HepG2 (cell line): Measurements from ENCODE around the gene ZP2. TPM values are rescaled to one million over a fixed set of nuclear protein-coding genes. Genes with fewer than 3 reads are reported as not detected.

ENCODE experiments used
- AFF4 ChIP-seq: sonication (generic); formaldehyde crosslinking; IDR thresholded peaks from 2 replicates; pipeline ENCODE4 v1.4.0; 2020; ENCODE audit warnings: missing genetic modification reagents
- FUBP1 ChIP-seq: sonication (generic); formaldehyde crosslinking; IDR thresholded peaks from 2 replicates; pipeline ENCODE4 v1.5.1; 2020; ENCODE audit warnings: missing genetic modification reagents, mild to moderate bottlenecking, borderline replicate concordance
- GMEB1 ChIP-seq: sonication (generic); formaldehyde crosslinking; IDR thresholded peaks from 2 replicates; pipeline ENCODE4 v1.5.1; 2020; ENCODE audit warnings: missing genetic modification reagents, mild to moderate bottlenecking, borderline replicate concordance
- HOXA9 ChIP-seq: sonication (generic); formaldehyde crosslinking; IDR thresholded peaks from 2 replicates; pipeline ENCODE4 v1.8.1; 2022; ENCODE audit warnings: missing genetic modification reagents, mild to moderate bottlenecking, moderate library complexity, borderline replicate concordance
- KDM6A ChIP-seq: IDR thresholded peaks from 2 replicates; pipeline ENCODE4 v1.6.1; 2016; ENCODE audit warnings: low read depth
- NFYB ChIP-seq: sonication (generic); formaldehyde crosslinking; IDR thresholded peaks from 2 replicates; pipeline ENCODE4 v1.4.0; 2020; ENCODE audit warnings: missing genetic modification reagents
- PHF20 ChIP-seq: sonication (generic); formaldehyde crosslinking; IDR thresholded peaks from 2 replicates; pipeline ENCODE4 v1.5.0; 2020; ENCODE audit warnings: mild to moderate bottlenecking, missing genetic modification reagents
- RAD21 ChIP-seq: fragments of 450-650 bp; formaldehyde crosslinking; IDR thresholded peaks from 2 replicates; pipeline ENCODE4 v1.5.0; 2020; ENCODE audit warnings: mild to moderate bottlenecking
- SRSF4 ChIP-seq: fragments of 200-400 bp; formaldehyde crosslinking; IDR thresholded peaks from one replicate; pipeline ENCODE4 v1.6.1; 2018; ENCODE audit warnings: mild to moderate bottlenecking, low read depth, low read length, moderate library complexity; ENCODE audit not compliant: poor library complexity, severe bottlenecking
- TFDP1 ChIP-seq: IDR thresholded peaks from 2 replicates; pipeline ENCODE4 v1.6.1; 2016; ENCODE audit warnings: missing compliant biosample characterization, missing genetic modification reagents, borderline replicate concordance
- ZMYM2 ChIP-seq: sonication (generic); formaldehyde crosslinking; IDR thresholded peaks from 2 replicates; pipeline ENCODE4 v1.8.0; 2022; ENCODE audit warnings: mild to moderate bottlenecking, missing genetic modification reagents
- ZNF430 ChIP-seq: sonication (generic); formaldehyde crosslinking; IDR thresholded peaks from 2 replicates; pipeline ENCODE4 v1.9.0; 2021; ENCODE audit warnings: mild to moderate bottlenecking, missing genetic modification reagents
- ZNF629 ChIP-seq: sonication (generic); formaldehyde crosslinking; conservative IDR thresholded peaks from 2 replicates; pipeline ENCODE4 v1.5.0; 2020; ENCODE audit warnings: missing genetic modification reagents
- ZNF670 ChIP-seq: sonication (generic); formaldehyde crosslinking; IDR thresholded peaks from 2 replicates; pipeline ENCODE4 v1.8.0; 2022; ENCODE audit warnings: mild to moderate bottlenecking, missing genetic modification reagents, borderline replicate concordance
- polyA plus RNA-seq, 8 experiments: library from polyadenylated mRNA; depleted of rRNA in 3 of 8; stranded (reverse) in 7 of 8; unstranded in 1 of 8; fragments of >200 nt; fragmentation: Illumina TruSeq in 4 of 8; extraction: Trizol in 4 of 8; gene quantifications; 2 replicates each; pipeline versions ENCODE4 v1.2.1 to v1.2.3, GENCODE V29; 2011 to 2016; ENCODE audit warnings: low read depth in 4 of 8, missing spikeins in 1 of 8, mixed read lengths in 1 of 8; ENCODE audit not compliant: insufficient read depth in 1 of 8
- total RNA-seq, 5 experiments: library from RNA; depleted of rRNA; stranded (reverse); fragments of >200 nt; fragmentation: Illumina TruSeq; extraction: Trizol; gene quantifications; 2 replicates each; pipeline ENCODE4 v1.2.3, GENCODE V29; 2016; ENCODE audit warnings: low read depth in 1 of 5
- TF ChIP-seq, protein P1 (sequence below): sonication (generic); formaldehyde crosslinking; IDR thresholded peaks from 2 replicates; pipeline ENCODE4 v1.4.0; 2020; ENCODE audit warnings: missing genetic modification reagents
- TF ChIP-seq, protein P2 (sequence below): sonication (generic); formaldehyde crosslinking; IDR thresholded peaks from 2 replicates; pipeline ENCODE4 v1.4.0; 2020; ENCODE audit warnings: missing genetic modification reagents, borderline replicate concordance

ZP2 gene
- total and polyA plus RNA-seq, 2 of the 13 experiments (the other 11 are each of a cell fraction or from before 2014, with no cell fraction given), result not detected

- TF ChIP-seq AFF4 (CRISPR knock-in tag) (no peak; the same call in 1 of the 2 replicates), KDM6A (CRISPR knock-in tag) (peak; percentile 98), ZMYM2 (CRISPR knock-in tag) (peak; percentile 59), ZNF629 (CRISPR knock-in tag) (peak; percentile 63), ZNF430 (CRISPR knock-in tag) (peak; percentile 95), HOXA9 (CRISPR knock-in tag) (no peak), PHF20 (CRISPR knock-in tag) (no peak), ZNF670 (CRISPR knock-in tag) (peak; percentile 95), NFYB (CRISPR knock-in tag) (no peak), TFDP1 (CRISPR knock-in tag) (no peak), SRSF4 (no peak), RAD21 (CRISPR knock-in tag) (no peak), GMEB1 (CRISPR knock-in tag) (no peak), FUBP1 (CRISPR knock-in tag) (no peak)
- TF ChIP-seq, protein P1, sequence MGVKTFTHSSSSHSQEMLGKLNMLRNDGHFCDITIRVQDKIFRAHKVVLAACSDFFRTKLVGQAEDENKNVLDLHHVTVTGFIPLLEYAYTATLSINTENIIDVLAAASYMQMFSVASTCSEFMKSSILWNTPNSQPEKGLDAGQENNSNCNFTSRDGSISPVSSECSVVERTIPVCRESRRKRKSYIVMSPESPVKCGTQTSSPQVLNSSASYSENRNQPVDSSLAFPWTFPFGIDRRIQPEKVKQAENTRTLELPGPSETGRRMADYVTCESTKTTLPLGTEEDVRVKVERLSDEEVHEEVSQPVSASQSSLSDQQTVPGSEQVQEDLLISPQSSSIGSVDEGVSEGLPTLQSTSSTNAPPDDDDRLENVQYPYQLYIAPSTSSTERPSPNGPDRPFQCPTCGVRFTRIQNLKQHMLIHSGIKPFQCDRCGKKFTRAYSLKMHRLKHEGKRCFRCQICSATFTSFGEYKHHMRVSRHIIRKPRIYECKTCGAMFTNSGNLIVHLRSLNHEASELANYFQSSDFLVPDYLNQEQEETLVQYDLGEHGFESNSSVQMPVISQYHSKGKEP, result no peak
- TF ChIP-seq, protein P2, sequence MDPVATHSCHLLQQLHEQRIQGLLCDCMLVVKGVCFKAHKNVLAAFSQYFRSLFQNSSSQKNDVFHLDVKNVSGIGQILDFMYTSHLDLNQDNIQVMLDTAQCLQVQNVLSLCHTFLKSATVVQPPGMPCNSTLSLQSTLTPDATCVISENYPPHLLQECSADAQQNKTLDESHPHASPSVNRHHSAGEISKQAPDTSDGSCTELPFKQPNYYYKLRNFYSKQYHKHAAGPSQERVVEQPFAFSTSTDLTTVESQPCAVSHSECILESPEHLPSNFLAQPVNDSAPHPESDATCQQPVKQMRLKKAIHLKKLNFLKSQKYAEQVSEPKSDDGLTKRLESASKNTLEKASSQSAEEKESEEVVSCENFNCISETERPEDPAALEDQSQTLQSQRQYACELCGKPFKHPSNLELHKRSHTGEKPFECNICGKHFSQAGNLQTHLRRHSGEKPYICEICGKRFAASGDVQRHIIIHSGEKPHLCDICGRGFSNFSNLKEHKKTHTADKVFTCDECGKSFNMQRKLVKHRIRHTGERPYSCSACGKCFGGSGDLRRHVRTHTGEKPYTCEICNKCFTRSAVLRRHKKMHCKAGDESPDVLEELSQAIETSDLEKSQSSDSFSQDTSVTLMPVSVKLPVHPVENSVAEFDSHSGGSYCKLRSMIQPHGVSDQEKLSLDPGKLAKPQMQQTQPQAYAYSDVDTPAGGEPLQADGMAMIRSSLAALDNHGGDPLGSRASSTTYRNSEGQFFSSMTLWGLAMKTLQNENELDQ (CRISPR knock-in tag), result no peak
These were observed 22.3 kb upstream of the ZP2 start, which contains the start of gene ANKS4B (continued) for GRCh38 chr16:21233521-21234150.
